Cerebellar cortex (tissue), 1 donor: ENCODE results near the gene FTSJ1.
"Not testable (repeated sequence)": the region's sequence is repeated elsewhere in the genome, so short reads cannot be mapped to it uniquely, and the experiment has no call there.

ENCODE experiments used
- DNase-seq: peaks from one replicate; pipeline ENCODE4 v3.0.0-alpha.2; 2015; ENCODE audit warnings: low spot score

The FTSJ1 gene, protein sequence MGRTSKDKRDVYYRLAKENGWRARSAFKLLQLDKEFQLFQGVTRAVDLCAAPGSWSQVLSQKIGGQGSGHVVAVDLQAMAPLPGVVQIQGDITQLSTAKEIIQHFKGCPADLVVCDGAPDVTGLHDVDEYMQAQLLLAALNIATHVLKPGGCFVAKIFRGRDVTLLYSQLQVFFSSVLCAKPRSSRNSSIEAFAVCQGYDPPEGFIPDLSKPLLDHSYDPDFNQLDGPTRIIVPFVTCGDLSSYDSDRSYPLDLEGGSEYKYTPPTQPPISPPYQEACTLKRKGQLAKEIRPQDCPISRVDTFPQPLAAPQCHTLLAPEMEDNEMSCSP

DNA sequence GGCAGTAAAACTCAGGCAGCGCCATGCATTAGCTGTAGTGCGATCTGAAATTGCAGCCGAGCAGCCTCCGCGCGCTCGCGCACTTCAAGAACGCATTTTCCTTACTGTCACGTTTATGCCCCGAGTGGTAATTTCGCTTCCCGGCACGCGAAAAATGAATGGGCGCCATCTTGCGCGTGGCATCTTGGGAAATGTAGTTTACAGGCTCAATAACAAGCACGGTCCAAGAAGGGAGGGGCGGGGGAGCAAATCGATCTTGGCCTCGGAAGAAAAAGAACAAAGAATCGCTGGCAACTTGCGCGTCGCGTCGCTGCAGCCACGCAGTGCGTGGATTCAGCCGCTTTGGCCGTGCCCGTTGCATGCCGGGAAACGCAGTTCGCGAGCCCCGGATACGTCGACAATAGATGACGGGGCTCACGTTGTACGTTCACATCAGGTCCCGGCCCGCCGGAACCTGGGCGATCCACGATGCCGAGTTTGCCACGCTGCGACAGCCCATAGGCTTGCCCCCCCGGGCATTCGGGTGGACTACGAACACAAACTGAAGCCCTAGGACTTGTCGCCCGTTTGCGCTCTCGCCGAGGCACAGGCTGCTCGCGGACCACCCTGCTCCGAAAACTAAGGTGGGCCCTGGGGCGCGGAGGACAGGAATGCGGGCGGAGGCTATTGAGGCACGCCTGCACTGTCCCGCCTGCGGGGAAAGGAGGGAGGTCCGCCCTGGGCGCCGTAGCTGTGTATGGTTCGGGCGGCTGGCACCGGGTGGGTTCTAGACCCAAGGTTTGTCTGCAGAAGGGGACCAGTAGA is at the start of gene FTSJ1:
TSS of gene FTSJ1 (plus strand) at position 426 of the 804 bp plus-strand sequence. CDS start 1,849 bp downstream, outside the sequence.
- peak; percentile 94 for DNase-seq

DNA sequence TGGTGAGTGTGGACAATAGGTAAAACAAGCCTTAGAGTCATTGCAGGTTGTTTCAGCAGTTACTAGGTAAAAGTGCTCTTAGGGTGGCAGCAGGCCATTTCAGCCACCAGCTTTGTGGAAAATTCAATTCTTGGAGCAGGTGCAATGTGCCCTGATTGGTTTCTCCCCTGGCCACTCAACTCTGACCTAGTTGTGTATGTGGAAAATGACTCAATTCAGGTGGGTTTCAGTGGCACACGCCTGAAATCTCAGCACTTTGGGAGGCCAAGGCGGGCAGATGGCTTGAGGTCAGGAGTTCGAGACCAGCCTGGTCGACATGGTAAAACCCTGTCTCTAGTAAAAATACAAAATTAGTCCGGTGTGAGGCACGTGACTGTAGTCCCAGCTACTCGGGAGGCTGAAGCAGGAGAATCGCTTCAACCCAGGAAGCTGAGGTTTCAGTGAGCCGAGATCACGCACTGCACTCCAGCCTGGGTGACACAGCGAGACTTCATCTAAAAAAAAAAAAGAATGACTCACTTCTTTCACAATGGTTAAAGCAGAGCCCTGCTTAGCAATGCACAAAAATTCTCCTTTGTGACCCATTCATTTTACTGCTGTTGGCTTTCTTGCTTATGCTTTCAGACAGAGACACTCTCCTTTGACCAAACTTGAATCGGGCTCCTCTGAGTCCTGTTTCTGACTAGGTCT is 48.8 kb upstream of the FTSJ1 start:
- DNase-seq: not testable (repeated sequence)

DNA sequence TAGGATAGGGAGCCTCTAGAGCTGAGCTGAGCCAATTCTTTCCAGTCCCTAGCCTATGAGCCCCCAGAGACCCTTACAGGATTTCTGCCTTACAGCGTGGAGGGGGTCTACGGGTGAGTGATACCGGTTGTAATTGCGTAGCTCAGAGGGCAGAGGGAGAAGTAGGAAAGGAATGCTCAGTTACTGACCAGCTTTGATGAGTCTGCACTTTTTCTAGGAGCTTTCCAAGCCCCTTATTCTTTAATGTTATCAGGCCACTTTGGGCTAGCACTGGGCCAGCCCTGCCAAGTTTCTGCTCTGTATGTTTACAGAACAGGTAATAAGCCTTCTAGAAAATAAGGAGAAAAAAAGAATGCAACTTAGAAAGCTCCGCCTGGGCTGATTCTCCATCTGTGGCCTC is 46.4 kb upstream of the FTSJ1 start:
- DNase-seq: not testable (repeated sequence)

DNA sequence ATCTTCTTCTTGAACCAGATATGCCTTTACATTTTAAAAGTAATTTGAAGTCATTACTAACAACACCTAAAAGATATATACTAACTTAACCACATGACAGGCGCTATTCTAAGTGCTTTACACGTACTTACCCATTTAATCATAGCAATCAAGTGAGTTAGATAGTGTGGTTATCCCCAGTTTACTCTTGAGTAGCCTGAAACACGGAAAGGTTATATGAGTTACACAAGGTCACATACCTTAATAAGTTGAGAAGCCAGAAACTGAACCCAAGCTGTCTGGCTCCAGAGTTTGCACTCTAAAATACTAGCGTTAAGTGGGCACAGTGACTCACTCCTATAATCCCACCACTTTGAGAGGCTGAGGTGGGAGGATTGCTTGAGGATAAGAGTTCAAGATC is 45.8 kb upstream of the FTSJ1 start:
- DNase-seq: not testable (repeated sequence)

DNA sequence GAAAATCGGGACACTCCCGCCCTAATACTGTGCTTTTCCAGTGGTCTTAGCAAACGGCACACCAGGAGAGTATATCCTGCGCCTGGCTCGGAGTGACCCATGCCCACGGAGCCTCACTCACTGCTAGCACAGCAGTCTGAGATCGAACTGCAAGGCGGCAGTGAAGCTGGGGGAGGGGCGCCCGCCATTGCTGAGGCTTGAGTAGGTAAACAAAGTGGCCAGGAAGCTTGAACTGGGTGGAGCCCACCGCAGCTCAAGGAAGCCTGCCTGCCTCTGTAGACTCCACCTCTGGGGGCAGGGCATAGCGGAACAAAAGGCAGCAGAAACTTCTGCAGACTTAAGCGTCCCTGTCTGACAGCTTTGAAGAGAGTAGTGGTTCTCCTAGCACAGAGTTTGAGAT is 42.3 kb upstream of the FTSJ1 start:
- DNase-seq: not testable (repeated sequence)

DNA sequence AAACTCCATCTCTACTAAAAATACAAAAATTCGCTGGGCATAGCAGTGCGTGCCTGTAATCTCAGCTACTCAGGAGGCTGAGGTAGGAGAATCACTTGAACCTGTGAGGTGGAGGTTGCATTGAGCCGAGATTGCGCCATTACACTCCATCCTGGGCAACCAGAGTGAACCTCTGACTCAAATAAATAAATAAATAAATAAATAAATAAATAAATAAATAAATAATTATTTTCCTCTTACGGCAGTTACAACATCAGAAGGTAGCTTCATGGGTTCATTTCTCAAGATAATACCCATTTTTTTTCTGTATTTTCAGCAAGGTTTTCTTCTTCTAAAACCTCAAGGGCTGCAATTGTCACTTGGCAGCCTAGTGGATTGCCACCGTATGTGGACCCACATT is 28.8 kb upstream of the FTSJ1 start:
- DNase-seq: not testable (repeated sequence)

DNA sequence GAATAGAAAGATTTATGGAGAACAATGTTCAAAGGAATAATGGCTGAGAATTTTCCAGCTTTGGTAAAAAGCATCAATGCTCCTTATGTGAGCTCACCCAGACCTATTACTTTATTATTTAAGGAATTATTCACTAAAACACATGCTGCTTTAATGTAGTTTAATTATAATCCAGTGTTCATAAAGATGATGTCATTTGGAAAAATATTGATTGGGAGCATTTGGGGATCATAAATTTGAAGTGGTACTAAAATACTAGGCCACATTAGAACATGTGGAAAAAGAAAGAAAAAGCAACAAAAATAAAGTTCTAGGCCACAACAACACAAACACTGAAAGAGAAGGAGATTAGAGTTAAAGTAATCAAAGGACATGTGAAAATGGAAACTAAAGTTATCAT is 25.9 kb upstream of the FTSJ1 start:
- no peak for DNase-seq

DNA sequence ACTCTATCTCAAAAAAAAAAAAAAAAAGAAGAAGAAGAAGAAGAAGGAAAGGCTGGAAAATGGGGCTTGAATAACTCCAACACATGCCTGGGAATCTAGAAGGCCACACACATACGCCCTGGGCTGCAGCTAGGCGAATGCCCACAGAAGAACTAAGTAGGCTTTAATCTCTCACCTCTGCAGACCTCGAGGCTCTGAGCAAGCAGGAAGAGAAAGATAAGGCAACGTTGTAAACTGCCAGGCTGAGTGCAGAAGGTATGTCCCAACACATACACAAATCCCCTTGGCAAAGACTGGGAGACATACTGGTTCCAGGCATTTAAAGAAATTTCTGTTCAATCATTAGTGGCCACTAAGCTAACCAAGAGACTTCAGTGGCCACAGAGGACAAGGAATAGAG is 24.3 kb upstream of the FTSJ1 start:
- no peak for DNase-seq

DNA sequence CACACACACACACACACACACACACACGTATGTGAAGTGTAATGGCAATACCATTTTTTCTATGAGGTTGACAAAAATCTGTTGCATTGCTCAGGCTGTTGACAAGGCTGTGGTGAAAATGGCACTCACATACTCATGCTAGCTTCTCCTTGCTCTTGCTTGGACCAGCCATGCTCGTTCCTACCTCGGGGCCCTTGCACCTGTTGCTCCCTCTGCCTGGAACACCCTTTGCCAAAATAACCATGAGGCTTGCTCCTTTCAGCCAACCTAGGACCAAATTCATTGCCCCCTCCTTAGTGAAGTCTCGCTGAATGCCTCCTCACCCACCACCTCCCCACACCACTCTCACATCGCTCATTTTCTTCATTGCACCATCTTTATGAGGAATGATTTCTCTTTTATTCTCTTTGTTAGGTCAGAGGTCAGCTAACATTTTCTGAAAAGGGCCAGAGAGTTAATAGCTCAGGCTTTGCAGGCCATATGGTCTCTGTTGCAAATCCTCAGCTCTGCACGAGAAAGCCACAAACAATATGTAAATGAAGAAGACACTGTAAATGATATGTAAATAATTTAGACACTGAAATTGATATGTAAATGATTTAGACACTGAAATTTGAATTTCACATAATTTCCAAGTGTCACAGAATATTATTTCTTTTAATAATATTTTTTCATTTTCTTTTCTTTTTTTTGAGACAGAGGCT is 19.2 kb upstream of the FTSJ1 start:
- no peak for DNase-seq

DNA sequence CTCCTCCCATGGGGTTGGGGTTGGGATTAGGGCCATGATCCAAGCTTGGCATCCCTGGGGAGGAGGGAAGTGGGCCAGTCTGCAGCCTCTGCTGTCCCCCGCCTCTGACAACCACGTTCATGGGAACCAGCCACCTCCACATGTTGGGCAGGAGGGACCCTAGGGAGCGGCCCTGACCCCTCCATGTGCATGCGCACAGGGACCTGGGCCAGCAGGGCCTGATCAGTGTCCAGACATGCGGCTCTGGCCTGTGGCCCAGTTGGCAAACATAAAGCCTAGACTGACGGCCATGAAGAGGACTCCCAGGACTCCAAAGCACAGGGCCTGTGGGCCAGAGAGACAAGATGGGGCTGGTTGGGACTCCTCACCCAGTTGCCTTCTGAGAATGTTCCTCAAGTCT is 17.3 kb upstream of the FTSJ1 start:
- no peak for DNase-seq

DNA sequence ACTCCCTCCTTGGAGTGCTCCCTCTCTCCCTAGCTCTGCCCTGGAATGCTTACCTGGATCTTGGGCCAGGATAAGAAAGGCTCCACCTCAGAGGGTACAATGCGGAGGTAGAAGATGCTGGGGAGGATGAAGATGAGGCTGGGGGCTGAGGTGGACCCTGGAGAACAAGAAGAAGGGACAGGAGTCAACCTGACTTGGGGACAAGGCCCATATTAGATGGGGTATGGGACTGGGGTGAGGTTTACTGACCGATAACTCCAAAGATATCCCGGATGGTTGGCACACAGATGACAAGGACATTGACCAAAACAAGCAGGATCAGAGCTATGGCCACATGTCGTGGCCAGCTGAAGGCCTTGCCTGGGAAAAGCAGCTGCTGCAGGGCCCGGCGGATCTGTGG is 16.5 kb upstream of the FTSJ1 start:
- no peak for DNase-seq

DNA sequence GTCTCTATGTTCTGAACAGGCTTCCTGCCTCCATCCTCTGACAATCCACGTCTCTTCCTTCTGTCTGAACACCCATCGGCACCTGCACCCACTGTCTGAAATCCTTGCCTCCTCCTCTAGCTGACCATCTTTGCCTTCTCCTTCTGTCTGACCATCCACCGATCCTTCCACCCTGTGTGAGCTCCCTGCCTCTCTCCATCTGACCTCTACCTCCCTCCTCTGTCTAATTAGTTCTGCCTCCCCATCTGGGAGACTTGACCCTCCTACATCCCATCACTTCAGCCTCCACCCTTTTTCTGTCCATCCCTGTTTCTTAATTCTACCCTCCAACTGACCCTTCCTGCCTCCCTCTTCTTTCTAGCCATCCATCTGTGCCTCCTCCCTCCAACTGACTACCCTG is 16.0 kb upstream of the FTSJ1 start:
- no peak for DNase-seq

DNA sequence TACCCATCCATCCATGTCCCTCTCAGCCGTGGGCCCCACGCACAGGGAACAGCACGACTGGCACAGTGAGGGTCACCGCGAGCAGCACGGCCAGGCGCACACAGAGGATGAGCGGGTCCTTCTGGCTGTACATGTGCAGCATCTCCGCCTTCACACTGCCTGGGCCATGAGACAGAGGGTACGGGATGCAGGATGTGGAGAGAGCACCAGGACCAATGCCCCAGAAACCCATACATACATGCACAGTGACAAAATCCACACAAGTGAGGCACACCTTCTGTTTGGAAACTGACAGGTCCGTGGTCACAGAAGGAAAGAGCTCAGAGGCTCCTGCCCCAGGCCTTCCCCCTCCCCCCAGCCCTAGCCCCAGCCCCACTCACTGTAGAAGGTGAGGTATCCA is 15.4 kb upstream of the FTSJ1 start:
- DNase-seq: no peak

DNA sequence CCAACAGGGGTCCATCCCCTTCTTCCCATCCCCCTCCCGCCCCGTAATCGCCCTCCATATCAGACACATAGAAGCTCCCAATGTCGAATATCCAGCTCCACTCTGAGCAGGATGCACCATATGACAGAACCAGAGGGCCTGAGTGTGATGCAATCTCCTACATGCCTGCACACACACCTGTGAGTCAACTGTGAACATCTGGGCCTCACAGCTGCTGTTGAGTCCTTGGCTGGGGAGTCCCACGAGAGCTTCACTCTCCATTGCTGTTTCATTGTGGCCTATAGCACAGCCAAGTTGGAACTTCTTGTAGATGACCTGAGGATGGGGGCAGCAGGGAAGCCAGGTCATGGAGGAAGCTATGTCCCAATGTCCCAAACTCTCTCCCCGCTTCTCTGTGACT is 14.2 kb upstream of the FTSJ1 start:
- DNase-seq: no peak

DNA sequence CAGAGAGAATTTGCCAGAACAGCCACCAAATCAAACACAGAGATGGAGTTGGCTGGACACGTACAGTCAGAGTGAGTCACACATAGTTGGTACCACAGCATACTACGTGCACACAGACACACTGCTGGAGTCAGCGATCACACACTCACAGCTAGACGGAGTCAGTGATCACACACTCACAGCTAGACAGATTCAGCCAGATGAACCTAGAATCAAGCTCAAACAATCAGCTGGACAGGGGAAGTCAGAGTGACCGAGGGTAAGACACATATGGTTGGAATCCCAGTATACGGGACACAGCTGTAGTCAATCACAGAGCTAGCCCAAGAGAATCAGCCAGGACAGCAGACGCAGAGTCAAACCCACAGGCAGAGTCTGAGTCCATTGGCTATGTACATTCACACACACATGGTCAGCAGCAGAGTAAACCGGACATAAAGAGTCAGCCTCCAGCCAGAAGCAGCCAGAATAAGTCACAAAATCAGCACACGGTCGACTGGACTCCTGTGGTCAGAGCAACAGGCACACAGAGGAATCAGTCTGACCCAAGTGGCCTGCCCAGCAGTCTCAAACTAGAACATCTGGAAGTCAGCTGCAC is 10.6 kb upstream of the FTSJ1 start:
- no peak for DNase-seq

DNA sequence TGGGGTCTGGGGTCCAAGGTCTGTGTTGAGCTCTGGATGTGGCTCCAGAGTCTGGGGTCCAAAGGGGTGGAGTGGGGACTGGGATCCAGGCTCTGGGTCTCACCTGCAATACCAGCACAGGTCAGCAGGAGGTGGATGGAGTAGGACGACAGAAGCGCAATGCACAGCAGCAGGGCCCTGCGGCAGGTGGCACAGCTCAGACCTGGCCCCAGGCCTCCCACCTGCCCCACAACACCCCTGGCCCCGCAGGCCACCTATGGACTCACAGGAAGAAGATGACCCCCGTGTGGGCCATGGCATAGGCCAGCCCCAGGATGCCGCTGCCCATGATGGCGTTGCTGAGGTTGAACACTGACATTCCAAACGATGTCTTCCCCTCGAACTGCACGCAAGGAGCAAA is 9.3 kb upstream of the FTSJ1 start:
- no peak for DNase-seq

DNA sequence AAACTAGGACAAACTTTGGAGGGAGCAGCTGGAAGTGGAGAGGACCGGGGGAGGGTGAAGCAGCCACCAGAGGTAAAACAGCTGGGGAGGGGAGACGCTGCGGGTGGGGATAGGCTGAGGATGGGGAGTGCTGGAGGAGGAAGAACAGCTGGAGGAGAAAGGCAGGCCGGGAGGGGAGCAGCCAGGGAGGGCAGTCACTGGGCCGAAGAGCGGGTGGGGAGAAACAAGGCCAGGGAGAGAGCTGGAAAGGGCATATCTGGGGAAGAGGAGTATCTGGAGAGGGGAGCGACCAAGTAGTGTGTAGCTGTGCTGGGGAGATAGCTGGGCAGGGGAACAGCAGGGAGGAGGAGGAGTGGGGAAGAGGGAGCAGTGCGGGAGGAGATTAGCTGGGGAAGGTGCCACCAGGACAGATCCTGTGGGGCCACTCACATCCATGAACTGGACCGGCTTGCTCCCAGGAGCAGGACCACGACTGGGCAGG is 8.7 kb upstream of the FTSJ1 start:
- no peak for DNase-seq

DNA sequence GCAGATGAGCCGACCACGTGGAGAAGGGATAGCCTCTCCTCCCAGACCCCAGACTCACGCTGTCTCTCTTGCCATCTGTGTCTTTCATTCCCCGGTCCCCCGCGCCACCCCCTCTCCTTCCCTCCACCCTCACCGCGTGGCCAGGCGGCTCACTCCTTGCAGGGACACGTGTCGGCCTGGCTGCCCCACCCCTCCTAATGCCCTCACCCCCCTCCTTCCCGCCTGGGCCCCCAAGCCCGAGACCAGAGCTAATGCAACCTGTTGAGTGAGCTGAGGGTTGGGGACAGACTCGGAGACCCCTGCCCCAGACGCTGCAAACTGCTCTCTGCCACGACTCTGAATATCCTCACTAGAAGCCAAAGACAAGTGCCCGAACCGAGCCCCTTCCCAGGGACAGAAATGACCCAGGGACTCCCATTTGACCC is 7.7 kb upstream of the FTSJ1 start:
- DNase-seq: no peak

DNA sequence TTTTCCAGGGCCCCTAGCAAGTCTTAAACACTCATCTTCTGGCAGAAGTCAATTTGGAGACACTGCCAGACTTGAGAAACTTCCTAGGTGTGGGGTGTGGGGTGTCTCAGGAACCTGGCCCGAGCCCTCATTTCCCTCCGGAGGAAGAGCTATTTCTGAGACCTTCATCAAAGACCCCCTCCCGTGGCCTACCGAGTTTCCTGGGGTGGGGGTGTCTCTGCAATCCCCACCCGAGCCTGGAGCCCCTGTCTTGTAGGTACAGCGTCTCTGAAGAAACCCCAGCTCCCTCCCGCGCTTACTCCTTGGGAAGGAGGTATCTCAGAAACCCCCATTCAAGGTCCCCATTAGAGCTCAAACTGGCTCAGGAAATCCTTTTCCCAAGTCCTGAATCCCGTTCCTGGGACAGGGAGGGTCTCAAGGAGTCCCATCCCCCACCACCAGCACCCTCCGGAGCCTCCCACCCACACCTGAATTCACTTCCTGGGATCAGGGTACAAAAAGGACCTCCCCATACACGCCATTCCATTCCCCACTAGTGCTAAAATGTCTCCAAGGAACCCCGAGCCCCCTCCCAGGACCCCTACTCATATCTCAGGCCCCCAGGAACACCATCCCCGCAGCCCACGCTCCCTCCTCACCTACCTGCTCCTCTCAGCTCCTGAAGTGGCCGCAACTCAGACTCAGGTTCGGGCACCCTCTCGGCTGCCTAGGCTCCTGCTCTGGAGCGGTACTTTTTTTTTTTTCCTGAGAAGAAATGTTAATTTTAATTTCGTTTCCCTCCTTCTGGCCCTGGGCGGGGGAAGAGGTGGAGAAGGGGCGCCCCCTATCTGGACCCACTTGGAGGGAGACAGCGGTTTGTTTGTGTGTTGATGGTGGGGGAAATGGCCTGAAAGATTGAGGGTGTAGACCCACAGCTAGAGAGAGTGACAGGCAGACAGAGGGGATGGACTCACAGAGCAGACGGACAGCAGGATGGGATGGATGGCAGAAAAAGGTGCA is 7.0 kb upstream of the FTSJ1 start:
- DNase-seq: no peak

DNA sequence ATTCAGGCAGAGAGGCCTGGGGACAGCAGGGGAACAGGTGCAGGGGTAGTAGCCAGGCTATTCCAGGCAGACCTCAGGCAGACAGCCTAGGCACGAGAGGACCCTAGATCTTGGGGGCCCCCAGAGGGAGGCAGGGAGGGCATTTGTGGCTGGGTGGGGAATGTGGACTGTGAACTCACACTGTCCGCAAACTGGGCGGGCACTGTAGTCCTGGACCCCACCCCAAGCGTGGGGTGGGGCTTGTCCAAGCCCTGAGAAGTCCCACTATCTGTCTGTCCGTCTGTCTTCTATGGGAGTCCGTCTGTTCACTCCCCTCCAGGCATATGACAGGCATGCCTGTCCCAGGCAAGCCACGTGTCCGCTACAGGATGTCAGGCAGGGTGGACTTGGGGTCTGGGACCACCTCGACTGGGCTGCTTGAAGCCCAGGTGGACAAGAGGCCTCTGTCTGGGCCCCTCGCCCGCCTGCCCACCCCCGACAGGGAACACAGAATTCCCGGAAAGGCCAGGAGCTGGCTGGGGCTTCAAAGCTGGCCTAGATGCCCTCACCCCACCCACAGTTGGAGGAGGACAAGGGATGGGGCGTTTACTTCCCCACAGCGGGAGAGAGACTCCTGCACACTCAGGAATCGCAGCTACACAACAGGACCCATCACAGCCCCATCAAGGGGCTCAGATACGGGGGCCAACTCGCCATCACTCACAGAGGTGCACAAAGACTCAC is 5.7 kb upstream of the FTSJ1 start, which contains the start of gene SLC38A5:
TSS of gene SLC38A5 (minus strand) at position 151 of the 723 bp plus-strand sequence. CDS start 2,336 bp downstream, outside the sequence.
- DNase-seq: no peak
